GM20000 (cell line): Measurements from ENCODE around the gene CHCHD4.

Source experiments
- DNase-seq: peaks from one replicate; pipeline ENCODE4 v3.0.0; 2012; ENCODE audit warnings: low spot score
- CTCF ChIP-seq: IDR thresholded peaks from 2 replicates; pipeline ENCODE4 v1.5.1; 2012; ENCODE audit warnings: mild to moderate bottlenecking, control low read depth; ENCODE audit errors: extremely low read depth, missing control alignments

CHCHD4 gene

DNA sequence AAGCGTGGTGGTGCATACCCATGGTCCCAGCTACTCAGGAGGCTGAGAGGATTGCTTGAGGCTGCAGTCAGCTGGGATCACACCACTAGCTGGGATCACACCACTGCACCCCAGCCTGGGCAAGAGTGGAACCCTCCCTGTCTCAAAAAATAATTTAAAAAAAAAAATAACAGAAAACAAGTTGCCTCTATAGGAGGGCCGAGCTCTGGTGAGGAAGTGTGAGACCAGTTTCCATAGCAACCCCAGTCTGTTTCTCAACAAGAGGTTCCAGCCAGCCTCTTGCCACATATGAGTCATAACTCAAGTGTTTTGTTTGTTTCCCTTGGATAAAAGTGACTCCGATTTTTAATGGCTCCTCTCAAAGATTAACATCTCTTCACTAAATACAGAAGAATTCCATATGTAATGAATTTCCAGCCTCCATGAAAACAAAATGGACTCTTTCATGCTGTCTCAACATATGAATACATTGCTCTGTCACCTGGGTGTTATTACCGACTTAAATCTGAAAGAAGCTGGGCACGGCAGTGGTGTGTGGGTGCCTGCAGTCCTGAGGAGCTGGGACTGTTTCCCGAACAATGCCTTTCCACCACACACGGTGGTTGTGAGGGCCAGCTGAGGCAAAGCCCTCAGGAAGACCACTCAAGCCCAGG lies 19.9 kb upstream of the CHCHD4 start:
- TF ChIP-seq CTCF: no peak

GRCh38 chr3:14143271-14144225 lies 18.9 kb upstream of the CHCHD4 start:
- no peak for DNase-seq
- TF ChIP-seq CTCF: no peak

More for the DNA sequence above, 19.9 kb upstream of the CHCHD4 start:
- DNase-seq: peak; percentile 90

DNA sequence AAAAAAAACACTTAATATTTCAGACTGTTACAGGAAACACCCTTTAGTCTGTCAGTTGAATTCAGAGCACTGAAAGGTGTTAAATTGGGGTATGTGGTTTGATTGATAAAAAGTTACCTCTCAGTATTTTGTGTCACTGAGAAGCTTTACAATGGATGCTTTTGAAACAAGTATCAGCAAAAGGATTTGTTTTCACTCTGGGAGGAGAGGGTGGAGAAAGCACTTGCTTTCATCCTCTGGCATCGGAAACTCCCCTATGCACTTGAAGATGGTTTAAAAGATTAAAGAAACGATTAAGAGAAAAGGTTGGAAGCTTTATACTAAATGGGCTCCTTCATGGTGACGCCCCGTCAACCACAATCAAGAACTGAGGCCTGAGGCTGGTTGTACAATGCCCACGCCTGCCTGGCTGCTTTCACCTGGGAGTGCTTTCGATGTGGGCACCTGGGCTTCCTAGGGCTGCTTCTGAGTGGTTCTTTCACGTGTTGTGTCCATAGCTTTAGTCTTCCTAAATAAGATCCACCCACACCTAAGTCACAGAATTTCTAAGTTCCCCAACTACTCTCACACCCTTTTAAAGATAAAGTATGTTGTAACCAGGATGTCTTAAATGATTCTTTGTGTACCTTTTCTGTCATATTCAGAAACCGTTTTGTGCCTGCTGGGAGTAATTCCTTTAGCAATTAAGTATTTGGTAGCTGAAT lies 18.0 kb upstream of the CHCHD4 start:
- no peak for TF ChIP-seq CTCF
- DNase-seq: no peak

- DNase-seq: no peak
- no peak for TF ChIP-seq CTCF
Observed at GRCh38 chr3:14141602-14142341, 17.1 kb upstream of the CHCHD4 start.

- DNase-seq: no peak
- no peak for TF ChIP-seq CTCF
Observed at GRCh38 chr3:14141144-14141543, 16.5 kb upstream of the CHCHD4 start.

- no peak for DNase-seq
- TF ChIP-seq CTCF: no peak
Observed at GRCh38 chr3:14140668-14141067, 16.0 kb upstream of the CHCHD4 start.
